ENCODE measurements around the gene FHIT.

FHIT gene

GRCh38 chr3:60827666-60828065, 423.6 kb downstream of the FHIT start:
- Mint-ChIP-seq H3K4me3 (no peak overlapping the region), H3K27me3 (ENCODE audit: low read depth, poor library complexity) (no peaks in the 10 kb centered on the region), H3K36me3 (ENCODE audit: low read depth) (peaks cover 10% of the 10 kb centered on the region), H3K27ac (no peak overlapping the region), H3K9me3 (peaks cover 24% of the 10 kb centered on the region), H3K4me1 (no peaks in the 10 kb centered on the region)
- DNase-seq, result no peak
- TF ChIP-seq CTCF (IDR thresholded peaks at IDR 0.05), result no peak

- Mint-ChIP-seq H3K4me1 (no peaks in the 10 kb centered on the region), H3K27ac (no peak overlapping the region), H3K27me3 (ENCODE audit: low read depth, poor library complexity) (no peaks in the 10 kb centered on the region), H3K4me3 (no peak overlapping the region), H3K9me3 (peaks cover 24% of the 10 kb centered on the region), H3K36me3 (ENCODE audit: low read depth) (peaks cover 10% of the 10 kb centered on the region)
- no peak for TF ChIP-seq CTCF (IDR thresholded peaks at IDR 0.05)
- DNase-seq, result no peak
These were observed 424.7 kb downstream of the FHIT start for GRCh38 chr3:60826511-60826910.

GRCh38 chr3:60812502-60812901, 438.8 kb downstream of the FHIT start:
- Mint-ChIP-seq H3K4me1 (no peaks in the 10 kb centered on the region), H3K4me3 (no peak overlapping the region), H3K27ac (no peak overlapping the region), H3K27me3 (ENCODE audit: low read depth, poor library complexity) (no peaks in the 10 kb centered on the region), H3K9me3 (peaks cover 25% of the 10 kb centered on the region), H3K36me3 (ENCODE audit: low read depth) (peaks cover 3% of the 10 kb centered on the region)
- DNase-seq, result no peak
- TF ChIP-seq CTCF (IDR thresholded peaks at IDR 0.05), result no peak

- Mint-ChIP-seq H3K4me3 (no peak overlapping the region), H3K9me3 (peaks cover 10% of the 10 kb centered on the region), H3K27ac (no peak overlapping the region), H3K4me1 (no peaks in the 10 kb centered on the region), H3K27me3 (ENCODE audit: low read depth, poor library complexity) (no peaks in the 10 kb centered on the region), H3K36me3 (ENCODE audit: low read depth) (no peaks in the 10 kb centered on the region)
- DNase-seq, result no peak
- no peak for TF ChIP-seq CTCF (IDR thresholded peaks at IDR 0.05)
These were observed 440.4 kb downstream of the FHIT start for GRCh38 chr3:60810881-60811280.

- Mint-ChIP-seq H3K9me3 (peaks cover 2% of the 10 kb centered on the region), H3K27ac (no peak overlapping the region), H3K4me1 (no peaks in the 10 kb centered on the region), H3K4me3 (no peak overlapping the region), H3K27me3 (ENCODE audit: low read depth, poor library complexity) (no peaks in the 10 kb centered on the region), H3K36me3 (ENCODE audit: low read depth) (no peaks in the 10 kb centered on the region)
- no peak for TF ChIP-seq CTCF (IDR thresholded peaks at IDR 0.05)
- no peak for DNase-seq
These were observed 441.2 kb downstream of the FHIT start for GRCh38 chr3:60809857-60810610.
